Activated T-helper 2 cell treated with anti-CD3 and anti-CD28 coated beads, Interferon-gamma antibody, Interleukin-2, Interleukin-4, amounts not matched to agents 10 μg/mL and 5 μg/mL and 100 μg/mL, durations not matched to agents 14 hours and 24 hours and 36 hours (primary cell): ENCODE data around the gene HACD1. TPM values are rescaled to one million over a fixed set of nuclear protein-coding genes. Genes with fewer than 3 reads are reported as not detected.
"Not testable (repeated sequence)": the region's sequence is repeated elsewhere in the genome, so short reads cannot be mapped to it uniquely, and the experiment has no call there.

Experiments
- DNase-seq: peaks from one replicate; pipeline ENCODE4 v3.0.0; 2021; ENCODE audit warnings: low spot score
- H3K27ac Mint-ChIP-seq: one replicate; pipeline ENCODE4 v1.8.0; 2021; ENCODE audit warnings: mixed read lengths
- H3K27me3 Mint-ChIP-seq: one replicate; pipeline ENCODE4 v1.8.0; 2021; ENCODE audit warnings: low read depth, mixed read lengths
- H3K36me3 Mint-ChIP-seq: one replicate; pipeline ENCODE4 v1.8.0; 2021; ENCODE audit warnings: low read depth, mixed read lengths
- H3K4me1 Mint-ChIP-seq: one replicate; pipeline ENCODE4 v1.8.0; 2021; ENCODE audit warnings: low read depth, mixed read lengths
- H3K4me3 Mint-ChIP-seq: one replicate; pipeline ENCODE4 v1.8.0; 2021; ENCODE audit warnings: low read depth, mild to moderate bottlenecking, moderate library complexity, mixed read lengths
- H3K9me3 Mint-ChIP-seq: one replicate; pipeline ENCODE4 v1.8.0; 2021; ENCODE audit warnings: mixed read lengths
- intact Hi-C: fragments of 100-400 bp; cut with micrococcal nuclease; formaldehyde crosslinking; loops from one replicate; pipeline ENCODE4 v1.15.1; 2023
- total RNA-seq: library from RNA; stranded (reverse); gene quantifications from 2 replicates; pipeline ENCODE4 v1.2.3, GENCODE V29; 2022

The HACD1 gene
- total RNA-seq, 1 donor from 2014 or later, result 6.6 TPM

- Mint-ChIP-seq H3K9me3 (no peaks in the 10 kb centered on the region), H3K4me1 (peaks cover 3% of the 10 kb centered on the region), H3K4me3 (no peak overlapping the region), H3K27me3 (peaks cover 3% of the 10 kb centered on the region), H3K27ac (no peak overlapping the region), H3K36me3 (no peaks in the 10 kb centered on the region)
- intact Hi-C loops, result no loop called here
- no peak for DNase-seq
These were observed 26.1 kb downstream of the HACD1 start for GRCh38 chr10:17590969-17591645.

- DNase-seq, H3K4me3 Mint-ChIP-seq, H3K4me1 Mint-ChIP-seq, H3K27me3 Mint-ChIP-seq, H3K36me3 Mint-ChIP-seq, intact Hi-C loops, H3K9me3 Mint-ChIP-seq, H3K27ac Mint-ChIP-seq: not testable (repeated sequence)
These were observed 27.9 kb downstream of the HACD1 start for GRCh38 chr10:17589316-17589715.

- no peak for DNase-seq
- Mint-ChIP-seq H3K36me3 (no peaks in the 10 kb centered on the region), H3K27ac (no peak overlapping the region), H3K27me3 (peaks cover 9% of the 10 kb centered on the region), H3K4me1 (peaks cover 3% of the 10 kb centered on the region), H3K4me3 (no peak overlapping the region), H3K9me3 (no peaks in the 10 kb centered on the region)
- intact Hi-C loops, result no loop called here
These were observed 28.8 kb downstream of the HACD1 start for GRCh38 chr10:17588420-17588819.

- H3K27me3 Mint-ChIP-seq, H3K4me3 Mint-ChIP-seq, H3K27ac Mint-ChIP-seq, DNase-seq, H3K36me3 Mint-ChIP-seq, H3K4me1 Mint-ChIP-seq, H3K9me3 Mint-ChIP-seq, intact Hi-C loops: not testable (repeated sequence)
These were observed 29.9 kb downstream of the HACD1 start for GRCh38 chr10:17587321-17587720.

GRCh38 chr10:17586821-17587234 is 30.3 kb downstream of the HACD1 start:
- H3K4me3 Mint-ChIP-seq, result no peak overlapping the region
- peaks cover 3% of the 10 kb centered on the region for H3K4me1 Mint-ChIP-seq
- H3K9me3 Mint-ChIP-seq, result no peaks in the 10 kb centered on the region
- intact Hi-C loops, result no loop called here
- no peak for DNase-seq
- H3K27ac Mint-ChIP-seq, result no peak overlapping the region
- no peaks in the 10 kb centered on the region for H3K36me3 Mint-ChIP-seq
- H3K27me3 Mint-ChIP-seq, result peaks cover 9% of the 10 kb centered on the region

- no peaks in the 10 kb centered on the region for H3K9me3 Mint-ChIP-seq
- peaks cover 8% of the 10 kb centered on the region for H3K27me3 Mint-ChIP-seq
- peaks cover 3% of the 10 kb centered on the region for H3K4me1 Mint-ChIP-seq
- intact Hi-C loops, result no loop called here
- no peak overlapping the region for H3K27ac Mint-ChIP-seq
- DNase-seq, result no peak
- no peak overlapping the region for H3K4me3 Mint-ChIP-seq
- no peaks in the 10 kb centered on the region for H3K36me3 Mint-ChIP-seq
These were observed 32.2 kb downstream of the HACD1 start for GRCh38 chr10:17585016-17585415.

- intact Hi-C loops, result no loop called here
- DNase-seq, result no peak
- H3K4me3 Mint-ChIP-seq, result no peak overlapping the region
- no peaks in the 10 kb centered on the region for H3K36me3 Mint-ChIP-seq
- H3K4me1 Mint-ChIP-seq, result peaks cover 2% of the 10 kb centered on the region
- H3K27me3 Mint-ChIP-seq, result peaks cover 7% of the 10 kb centered on the region
- H3K27ac Mint-ChIP-seq, result no peak overlapping the region
- H3K9me3 Mint-ChIP-seq, result no peaks in the 10 kb centered on the region
These were observed 36.3 kb downstream of the HACD1 start for GRCh38 chr10:17580885-17581284.

- DNase-seq, result no peak
- H3K27me3 Mint-ChIP-seq, result peaks cover 2% of the 10 kb centered on the region
- H3K9me3 Mint-ChIP-seq, result no peaks in the 10 kb centered on the region
- no peak overlapping the region for H3K27ac Mint-ChIP-seq
- intact Hi-C loops, result no loop called here
- H3K4me1 Mint-ChIP-seq, result peaks cover 2% of the 10 kb centered on the region
- no peaks in the 10 kb centered on the region for H3K36me3 Mint-ChIP-seq
- H3K4me3 Mint-ChIP-seq, result no peak overlapping the region
These were observed 38.6 kb downstream of the HACD1 start for GRCh38 chr10:17578603-17579002.

GRCh38 chr10:17576768-17577167 is 40.4 kb downstream of the HACD1 start:
- Mint-ChIP-seq H3K4me3 (no peak overlapping the region), H3K36me3 (no peaks in the 10 kb centered on the region), H3K9me3 (no peaks in the 10 kb centered on the region), H3K27me3 (peaks cover 4% of the 10 kb centered on the region), H3K4me1 (peaks cover 2% of the 10 kb centered on the region), H3K27ac (no peak overlapping the region)
- intact Hi-C loops, result no loop called here
- DNase-seq, result no peak

- H3K27ac Mint-ChIP-seq, result no peak overlapping the region
- no peaks in the 10 kb centered on the region for H3K4me1 Mint-ChIP-seq
- no peaks in the 10 kb centered on the region for H3K9me3 Mint-ChIP-seq
- H3K27me3 Mint-ChIP-seq, result no peaks in the 10 kb centered on the region
- no peak for DNase-seq
- intact Hi-C loops, result no loop called here
- H3K4me3 Mint-ChIP-seq, result no peak overlapping the region
- no peaks in the 10 kb centered on the region for H3K36me3 Mint-ChIP-seq
These were observed 52.3 kb downstream of the HACD1 start for GRCh38 chr10:17564911-17565310.

- no peaks in the 10 kb centered on the region for H3K36me3 Mint-ChIP-seq
These were observed 53.7 kb downstream of the HACD1 start for GRCh38 chr10:17563452-17563851.

GRCh38 chr10:17562614-17563013 is 54.6 kb downstream of the HACD1 start:
- no peaks in the 10 kb centered on the region for H3K36me3 Mint-ChIP-seq
- no peak for DNase-seq
- no peak overlapping the region for H3K4me3 Mint-ChIP-seq
- H3K27me3 Mint-ChIP-seq, result no peaks in the 10 kb centered on the region
- no peaks in the 10 kb centered on the region for H3K9me3 Mint-ChIP-seq
- H3K4me1 Mint-ChIP-seq, result no peaks in the 10 kb centered on the region
- intact Hi-C loops, result no loop called here
- no peak overlapping the region for H3K27ac Mint-ChIP-seq

More at GRCh38 chr10:17563452-17563851, 53.7 kb downstream of the HACD1 start:
- no peaks in the 10 kb centered on the region for H3K9me3 Mint-ChIP-seq
- H3K27me3 Mint-ChIP-seq, result no peaks in the 10 kb centered on the region
- intact Hi-C loops, result no loop called here
- no peak overlapping the region for H3K27ac Mint-ChIP-seq
- no peaks in the 10 kb centered on the region for H3K4me1 Mint-ChIP-seq
- DNase-seq, result no peak
- no peak overlapping the region for H3K4me3 Mint-ChIP-seq

GRCh38 chr10:17561111-17561510 is 56.1 kb downstream of the HACD1 start:
- Mint-ChIP-seq H3K4me3 (no peak overlapping the region), H3K27me3 (no peaks in the 10 kb centered on the region), H3K9me3 (no peaks in the 10 kb centered on the region), H3K4me1 (no peaks in the 10 kb centered on the region), H3K27ac (no peak overlapping the region), H3K36me3 (no peaks in the 10 kb centered on the region)
- no peak for DNase-seq
- intact Hi-C loops, result no loop called here

- H3K4me1 Mint-ChIP-seq, result no peaks in the 10 kb centered on the region
- intact Hi-C loops, result no loop called here
- H3K27ac Mint-ChIP-seq, result no peak overlapping the region
- H3K9me3 Mint-ChIP-seq, result no peaks in the 10 kb centered on the region
- no peak overlapping the region for H3K4me3 Mint-ChIP-seq
- H3K36me3 Mint-ChIP-seq, result no peaks in the 10 kb centered on the region
- DNase-seq, result no peak
- no peaks in the 10 kb centered on the region for H3K27me3 Mint-ChIP-seq
These were observed 59.7 kb downstream of the HACD1 start for GRCh38 chr10:17557459-17557858.
